ENCODE measurements around the gene GALNT15.

DNA sequence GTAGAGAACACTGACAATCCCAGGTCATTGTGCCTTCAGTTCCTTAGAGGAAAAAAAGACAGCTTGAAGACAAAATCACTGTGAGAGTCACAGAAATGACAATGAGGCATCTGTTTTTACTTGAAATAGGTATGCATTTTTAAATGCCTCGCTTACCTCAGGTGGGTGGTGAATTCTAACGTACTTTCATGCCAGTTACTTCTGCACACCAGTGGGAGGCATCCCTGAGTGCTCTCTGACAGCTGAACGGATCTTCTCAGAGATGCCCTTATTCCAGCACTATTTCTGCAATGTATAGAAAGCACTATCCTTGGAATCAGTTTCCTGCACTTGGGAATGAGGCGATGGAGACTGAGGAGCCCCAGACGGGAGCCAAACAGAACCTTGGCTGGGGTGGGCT, 74.1 kb downstream of the GALNT15 start:
- TF ChIP-seq POLR2A (IDR thresholded peaks at IDR 0.05) (no peak), EP300 (IDR thresholded peaks at IDR 0.05) (no peak), CTCF (IDR thresholded peaks at IDR 0.05) (no peak)

All from sigmoid colon (tissue), 4 donors.